Endothelial cell (in vitro differentiated cells): ENCODE results near the gene KIF13A. TPM values are rescaled to one million over a fixed set of nuclear protein-coding genes. Genes with fewer than 3 reads are reported as not detected.
"Not testable (repeated sequence)": the region's sequence is repeated elsewhere in the genome, so short reads cannot be mapped to it uniquely, and the experiment has no call there.

ENCODE experiments used
- DNase-seq: peaks from one replicate; pipeline ENCODE4 v3.0.0; 2021; ENCODE audit warnings: low spot score
- H3K27ac Mint-ChIP-seq: one replicate; pipeline ENCODE4 v1.8.0; 2021; ENCODE audit warnings: mixed read lengths, inconsistent platforms; ENCODE audit not compliant: unreplicated experiment
- H3K27me3 Mint-ChIP-seq: one replicate; pipeline ENCODE4 v1.8.0; 2021; ENCODE audit warnings: mild to moderate bottlenecking, moderate library complexity, mixed read lengths, inconsistent platforms; ENCODE audit not compliant: unreplicated experiment
- H3K36me3 Mint-ChIP-seq: one replicate; pipeline ENCODE4 v1.8.0; 2021; ENCODE audit warnings: mild to moderate bottlenecking, low read depth, mixed read lengths, inconsistent platforms; ENCODE audit not compliant: unreplicated experiment
- H3K4me1 Mint-ChIP-seq: one replicate; pipeline ENCODE4 v1.8.0; 2021; ENCODE audit warnings: mild to moderate bottlenecking, mixed read lengths, inconsistent platforms; ENCODE audit not compliant: unreplicated experiment
- H3K4me3 Mint-ChIP-seq: one replicate; pipeline ENCODE4 v1.8.0; 2021; ENCODE audit warnings: mild to moderate bottlenecking, mixed read lengths, inconsistent platforms; ENCODE audit not compliant: unreplicated experiment
- H3K9me3 Mint-ChIP-seq: one replicate; pipeline ENCODE4 v1.8.0; 2021; ENCODE audit warnings: mixed read lengths, inconsistent platforms; ENCODE audit not compliant: unreplicated experiment
- CTCF ChIP-seq: fragments of 200-600 bp; sonication (generic); IDR thresholded peaks from one replicate; pipeline ENCODE4 v1.5.0; 2021; ENCODE audit warnings: antibody characterized with exemption; ENCODE audit not compliant: unreplicated experiment
- total RNA-seq: library from RNA; stranded (reverse); fragmentation: NEBNext Ultra II Directional; extraction: Animal tissue kit (Norgen Biotek cat#: 25700); gene quantifications from one replicate; pipeline ENCODE4 v1.2.1, GENCODE V29; 2021; ENCODE audit not compliant: unreplicated experiment

Gene KIF13A
- total RNA-seq, 1 donor from 2014 or later, result 139 TPM

GRCh38 chr6:17957086-17957485 is 30.3 kb downstream of the KIF13A start:
- no peaks in the 10 kb centered on the region for H3K9me3 Mint-ChIP-seq
- DNase-seq, result no peak
- H3K4me3 Mint-ChIP-seq, result no peak overlapping the region
- peaks cover 1% of the 10 kb centered on the region for H3K27me3 Mint-ChIP-seq
- H3K36me3 Mint-ChIP-seq, result peaks cover 6% of the 10 kb centered on the region
- TF ChIP-seq CTCF, result no peak
- H3K27ac Mint-ChIP-seq, result no peak overlapping the region
- H3K4me1 Mint-ChIP-seq, result peaks cover 22% of the 10 kb centered on the region

GRCh38 chr6:17950095-17950494 is 37.3 kb downstream of the KIF13A start:
- Mint-ChIP-seq H3K27me3 (no peaks in the 10 kb centered on the region), H3K36me3 (peaks cover 3% of the 10 kb centered on the region), H3K27ac (peak overlapping the region; percentile 45), H3K4me3 (no peak overlapping the region), H3K4me1 (peaks cover 6% of the 10 kb centered on the region), H3K9me3 (no peaks in the 10 kb centered on the region)
- DNase-seq, result no peak
- TF ChIP-seq CTCF, result no peak

GRCh38 chr6:17949168-17949567 is 38.3 kb downstream of the KIF13A start:
- Mint-ChIP-seq H3K27ac (no peak overlapping the region), H3K4me1 (peaks cover 9% of the 10 kb centered on the region), H3K36me3 (peaks cover 3% of the 10 kb centered on the region), H3K4me3 (no peak overlapping the region), H3K27me3 (no peaks in the 10 kb centered on the region), H3K9me3 (no peaks in the 10 kb centered on the region)
- no peak for TF ChIP-seq CTCF
- no peak for DNase-seq

- H3K4me3 Mint-ChIP-seq, result no peak overlapping the region
- H3K36me3 Mint-ChIP-seq, result peaks cover 3% of the 10 kb centered on the region
- no peak overlapping the region for H3K27ac Mint-ChIP-seq
- DNase-seq, result no peak
- H3K9me3 Mint-ChIP-seq, result no peaks in the 10 kb centered on the region
- H3K27me3 Mint-ChIP-seq, result no peaks in the 10 kb centered on the region
- H3K4me1 Mint-ChIP-seq, result peaks cover 10% of the 10 kb centered on the region
- TF ChIP-seq CTCF, result no peak
These were observed 38.7 kb downstream of the KIF13A start for GRCh38 chr6:17948725-17949124.

GRCh38 chr6:17947574-17947973 is 39.9 kb downstream of the KIF13A start:
- not testable (repeated sequence) for H3K4me3 Mint-ChIP-seq, H3K9me3 Mint-ChIP-seq

GRCh38 chr6:17945575-17945974 is 41.9 kb downstream of the KIF13A start:
- Mint-ChIP-seq H3K36me3 (peaks cover 6% of the 10 kb centered on the region), H3K9me3 (no peaks in the 10 kb centered on the region), H3K27ac (no peak overlapping the region), H3K4me3 (no peak overlapping the region), H3K27me3 (peaks cover 2% of the 10 kb centered on the region), H3K4me1 (peaks cover 17% of the 10 kb centered on the region)
- no peak for TF ChIP-seq CTCF
- no peak for DNase-seq

More at GRCh38 chr6:17947574-17947973, 39.9 kb downstream of the KIF13A start:
- H3K27me3 Mint-ChIP-seq, H3K4me1 Mint-ChIP-seq, H3K36me3 Mint-ChIP-seq, H3K27ac Mint-ChIP-seq, DNase-seq: not testable (repeated sequence)
